ENCODE data around the gene FYN.

The FYN gene

GRCh38 chr6:111828809-111829208 is 44.4 kb downstream of the FYN start:
- DNase-seq, result no peak

- no peak for DNase-seq
Observed at GRCh38 chr6:111825439-111826086, 47.7 kb downstream of the FYN start.

- no peak for DNase-seq
Observed at GRCh38 chr6:111824608-111825337, 48.5 kb downstream of the FYN start.

GRCh38 chr6:111823831-111824607 is 49.2 kb downstream of the FYN start:
- no peak for DNase-seq

- no peak for DNase-seq
Observed at GRCh38 chr6:111823012-111823411, 50.2 kb downstream of the FYN start.

- no peak for DNase-seq
Observed at GRCh38 chr6:111819458-111819857, 53.8 kb downstream of the FYN start.

GRCh38 chr6:111818539-111819226 is 54.6 kb downstream of the FYN start:
- DNase-seq, result no peak

- DNase-seq, result no peak
Observed at GRCh38 chr6:111817451-111818120, 55.7 kb downstream of the FYN start.

- DNase-seq, result no peak
Observed at GRCh38 chr6:111813677-111814310, 59.5 kb downstream of the FYN start.

GRCh38 chr6:111813237-111813636 is 60.0 kb downstream of the FYN start:
- no peak for DNase-seq

- DNase-seq, result no peak
Observed at GRCh38 chr6:111812060-111813038, 60.9 kb downstream of the FYN start.

GRCh38 chr6:111810294-111811131 is 62.7 kb downstream of the FYN start:
- no peak for DNase-seq

- no peak for DNase-seq
Observed at GRCh38 chr6:111809766-111810165, 63.5 kb downstream of the FYN start.

GRCh38 chr6:111809264-111809663 is 64.0 kb downstream of the FYN start:
- no peak for DNase-seq

- DNase-seq, result no peak
Observed at GRCh38 chr6:111808493-111808892, 64.8 kb downstream of the FYN start.

GRCh38 chr6:111806561-111807497 is 66.4 kb downstream of the FYN start:
- DNase-seq, result no peak

GRCh38 chr6:111806165-111806547 is 67.1 kb downstream of the FYN start:
- no peak for DNase-seq

- peak; percentile 42 for DNase-seq
Observed at GRCh38 chr6:111805511-111806164, 67.6 kb downstream of the FYN start.
